A549 (cell line): Measurements from ENCODE around the gene CD99. TPM values are rescaled to one million over a fixed set of nuclear protein-coding genes. Genes with fewer than 3 reads are reported as not detected.

Experiments used
- ATAC-seq, 2 experiments: fragments of 200-7000 bp in 1 of 2; fragments of >200 bp in 1 of 2; cut with Nextera tagmentation in 1 of 2; cut with Tn5 transposase in 1 of 2; 3 replicates each; pipeline versions ENCODE4 v1.8.0 to v1.9.1; 2018 to 2020; ENCODE audit warnings: mild to moderate bottlenecking in 1 of 2, moderate library complexity in 1 of 2
- CTCF ChIA-PET: fragments of 300-600 bp; sonication (Branson Sonifier 250); formaldehyde crosslinking; extraction: SDS; loops from one replicate; lab custom pipeline; 2021; ENCODE audit warnings: antibody characterized with exemption, inconsistent platforms; lab: Yijun Ruan, JAX
- POLR2A ChIA-PET: fragments of 350-600 bp; formaldehyde crosslinking; extraction: SDS; loops from one replicate; lab custom pipeline; 2021; ENCODE audit warnings: antibody characterized with exemption, inconsistent platforms; lab: Yijun Ruan, JAX
- DNase-seq, 2 experiments: peaks; one replicate each; pipeline versions ENCODE4 v3.0.0 to v3.0.0-alpha.2; 2011 to 2016; ENCODE audit warnings: low read depth in 1 of 2, low spot score in 1 of 2
- FAIRE-seq: peaks from 2 replicates; lab custom pipeline; 2011; peaks lifted over from hg19 to GRCh38; lab: Jason Lieb, UNC
- H3K27ac ChIP-seq, 2 experiments: fragments of >200 bp; sonication (Bioruptor Twin); formaldehyde crosslinking; 3 replicates each; pipeline ENCODE4 v1.5.1; 2016 to 2017
- H3K4me1 ChIP-seq: fragments of >200 bp; sonication (Bioruptor Twin); formaldehyde crosslinking; 3 replicates; pipeline ENCODE4 v1.6.1; 2016
- H3K4me2 ChIP-seq: fragments of >200 bp; sonication (Bioruptor Twin); formaldehyde crosslinking; 3 replicates; pipeline ENCODE4 v1.6.1; 2016
- H3K4me3 ChIP-seq: fragments of >200 bp; sonication (Bioruptor Twin); formaldehyde crosslinking; 3 replicates; pipeline ENCODE4 v1.5.1; 2016
- H3K9me3 ChIP-seq: fragments of >200 bp; sonication (Bioruptor Twin); formaldehyde crosslinking; 3 replicates; pipeline ENCODE4 v1.6.1; 2016
- BCL3 ChIP-seq: fragments of >200 bp; sonication (Bioruptor Twin); formaldehyde crosslinking; IDR thresholded peaks from 3 replicates; pipeline ENCODE4 v1.6.1; 2016
- BHLHE40 ChIP-seq: IDR thresholded peaks from 2 replicates; pipeline ENCODE4 v1.6.1; 2012; ENCODE audit warnings: low read depth, low read length, inconsistent platforms
- CEBPB ChIP-seq, 2 experiments: fragments of >200 bp in 1 of 2; sonication (Bioruptor Twin) in 1 of 2; formaldehyde crosslinking in 1 of 2; IDR thresholded peaks; 2 replicates each; pipeline ENCODE4 v1.6.1; 2012 to 2016
- CHD2 ChIP-seq: fragments of 150-350 bp; IDR thresholded peaks from 2 replicates; pipeline ENCODE4 v1.6.1; 2014; ENCODE audit warnings: low read length; ENCODE audit not compliant: partially characterized antibody
- CTCF ChIP-seq: fragments of >200 bp; sonication (Bioruptor Twin); formaldehyde crosslinking; IDR thresholded peaks from 3 replicates; pipeline ENCODE4 v1.5.1; 2016
- EHMT2 ChIP-seq: fragments of 200-600 bp; sonication (generic); IDR thresholded peaks from 2 replicates; pipeline ENCODE4 v1.6.1; 2016; ENCODE audit warnings: antibody characterized with exemption, low read depth, mild to moderate bottlenecking, moderate library complexity
- EP300 ChIP-seq, 2 experiments: fragments of >200 bp; sonication (Bioruptor Twin); formaldehyde crosslinking; IDR thresholded peaks; 2 replicates in 1 of 2; 3 replicates in 1 of 2; pipeline ENCODE4 v1.6.1; 2016 to 2017
- ESRRA ChIP-seq: fragments of 150-350 bp; IDR thresholded peaks from 2 replicates; pipeline ENCODE4 v1.6.1; 2014; ENCODE audit warnings: mild to moderate bottlenecking, low read length, borderline replicate concordance
- GATA3 ChIP-seq: IDR thresholded peaks from 2 replicates; pipeline ENCODE4 v1.6.1; 2012; ENCODE audit warnings: borderline replicate concordance
- HES2 ChIP-seq: fragments of >200 bp; sonication (Bioruptor Twin); formaldehyde crosslinking; IDR thresholded peaks from 2 replicates; pipeline ENCODE4 v1.6.1; 2016
- HOXB5 ChIP-seq: fragments of 250-450 bp; sonication (Bioruptor Pico); IDR thresholded peaks from 2 replicates; pipeline ENCODE4 v1.5.0; 2020; ENCODE audit warnings: mild to moderate bottlenecking, moderate library complexity
- JUN ChIP-seq, 2 experiments: fragments of >200 bp; sonication (Bioruptor Twin); formaldehyde crosslinking; IDR thresholded peaks; 2 replicates in 1 of 2; 3 replicates in 1 of 2; pipeline ENCODE4 v1.6.1; 2016 to 2017
- JUNB ChIP-seq: fragments of >200 bp; sonication (Bioruptor Twin); formaldehyde crosslinking; IDR thresholded peaks from 2 replicates; pipeline ENCODE4 v1.6.1; 2016
- KDM5A ChIP-seq: fragments of 200-600 bp; sonication (generic); IDR thresholded peaks from 2 replicates; pipeline ENCODE4 v1.6.1; 2016; ENCODE audit warnings: antibody characterized with exemption, mild to moderate bottlenecking
- MAZ ChIP-seq: fragments of 150-350 bp; IDR thresholded peaks from 2 replicates; pipeline ENCODE4 v1.6.1; 2014; ENCODE audit warnings: antibody characterized with exemption, low read depth, low read length, borderline replicate concordance
- NR3C1 ChIP-seq: fragments of >200 bp; sonication (Bioruptor Twin); formaldehyde crosslinking; IDR thresholded peaks from 3 replicates; pipeline ENCODE4 v1.6.1; 2017
- PBX3 ChIP-seq: IDR thresholded peaks from 2 replicates; pipeline ENCODE4 v1.6.1; 2012
- PHF8 ChIP-seq: fragments of 200-600 bp; sonication (generic); IDR thresholded peaks from 2 replicates; pipeline ENCODE4 v1.6.1; 2016; ENCODE audit warnings: low read depth, mild to moderate bottlenecking, antibody characterized with exemption, moderate library complexity, borderline replicate concordance
- RAD21 ChIP-seq, 2 experiments: fragments of >200 bp in 1 of 2; sonication (Bioruptor Twin) in 1 of 2; formaldehyde crosslinking in 1 of 2; IDR thresholded peaks in 1 of 2; conservative IDR thresholded peaks in 1 of 2; 2 replicates in 1 of 2; 3 replicates in 1 of 2; pipeline ENCODE4 v1.6.1; 2012 to 2018; ENCODE audit warnings: inconsistent platforms in 1 of 2
- RARB ChIP-seq: fragments of 250-450 bp; sonication (Bioruptor Pico); IDR thresholded peaks from 2 replicates; pipeline ENCODE4 v1.8.0; 2021; ENCODE audit warnings: mild to moderate bottlenecking, moderate library complexity
- REST ChIP-seq: fragments of 200-600 bp; sonication (generic); IDR thresholded peaks from 2 replicates; pipeline ENCODE4 v1.6.1; 2016; ENCODE audit warnings: antibody characterized with exemption, mild to moderate bottlenecking, moderate library complexity
- RNF2 ChIP-seq: fragments of 200-600 bp; sonication (generic); IDR thresholded peaks from 2 replicates; pipeline ENCODE4 v1.6.1; 2016; ENCODE audit warnings: low read depth, mild to moderate bottlenecking, antibody characterized with exemption, moderate library complexity, borderline replicate concordance
- SMC3 ChIP-seq: fragments of >200 bp; sonication (Bioruptor Twin); formaldehyde crosslinking; IDR thresholded peaks from 3 replicates; pipeline ENCODE4 v1.6.1; 2018; ENCODE audit warnings: inconsistent platforms
- TFCP2L1 ChIP-seq: fragments of 250-450 bp; sonication (Bioruptor Pico); IDR thresholded peaks from 2 replicates; pipeline ENCODE4 v1.5.0; 2021; ENCODE audit warnings: mild to moderate bottlenecking
- ZFP36 ChIP-seq: fragments of 450-650 bp; IDR thresholded peaks from 2 replicates; pipeline ENCODE4 v1.6.1; 2014; ENCODE audit warnings: borderline replicate concordance; ENCODE audit not compliant: partially characterized antibody
- ZNF302 ChIP-seq: fragments of 250-450 bp; sonication (Bioruptor Pico); IDR thresholded peaks from 2 replicates; pipeline ENCODE4 v1.9.0; 2021; ENCODE audit warnings: inconsistent platforms, mild to moderate bottlenecking, moderate library complexity
- WGBS: methylation state at CpG from one replicate; pipeline ENCODE4 v1.1.6; 2017; ENCODE audit errors: missing lambda C conversion rate; 5-methylcytosine and 5-hydroxymethylcytosine counted together
- polyA plus RNA-seq, 4 experiments: library from polyadenylated mRNA; depleted of rRNA in 3 of 4; stranded (reverse); fragments of >200 nt; fragmentation: RNase III in 1 of 4; extraction: RNeasy Plus Mini Kit Qiagen cat#74134 plus additional on column Dnase treatment in 1 of 4; gene quantifications; 2 replicates in 3 of 4; 3 replicates in 1 of 4; pipeline ENCODE4 v1.2.3, GENCODE V29; 2011 to 2017

The CD99 gene
- polyA plus RNA-seq, 2 of the 4 experiments (the other 2 are of a cell fraction): 136 to 172 TPM

GRCh38 chrX:2712890-2713840 lies 22.1 kb downstream of the CD99 start:
- ChIA-PET CTCF (no interaction called here), POLR2A (no interaction called here)
- FAIRE-seq (no peak), ATAC-seq (no peak), DNase-seq (no peak)
- 87% methylated on average over 13 of the region's 13 CpGs for WGBS
- no peak for TF ChIP-seq MAZ
- no peak for TF ChIP-seq ZFP36
- no peak for TF ChIP-seq ZNF302 (CRISPR knock-in tag)
- TF ChIP-seq CEBPB (IDR thresholded peaks at IDR 0.05): no peak
- no peak for TF ChIP-seq RARB (CRISPR knock-in tag)
- no peak for TF ChIP-seq CTCF
- no peak for TF ChIP-seq GATA3
- no peak for TF ChIP-seq JUNB
- no peak for TF ChIP-seq NR3C1
- TF ChIP-seq EP300 (IDR thresholded peaks at IDR 0.05): no peak
- TF ChIP-seq SMC3: no peak
- TF ChIP-seq EHMT2: no peak
- no peak for TF ChIP-seq CHD2
- no peak for TF ChIP-seq BCL3
- TF ChIP-seq ESRRA: no peak
- TF ChIP-seq PHF8: no peak
- Histone ChIP-seq H3K4me3 (no peak overlapping the region), H3K4me2 (no peak overlapping the region), H3K9me3 (no peaks in the 10 kb centered on the region), H3K4me1 (peaks cover 26% of the 10 kb centered on the region), H3K27ac (no peak overlapping the region)

- DNase-seq: no peak
- Histone ChIP-seq H3K27ac (no peak overlapping the region), H3K4me2 (no peak overlapping the region), H3K4me3 (no peak overlapping the region), H3K4me1 (peaks cover 12% of the 10 kb centered on the region), H3K9me3 (no peaks in the 10 kb centered on the region)
- TF ChIP-seq HOXB5 (CRISPR knock-in tag) (no peak), KDM5A (no peak), EP300 (IDR thresholded peaks at IDR 0.05) (no peak), RNF2 (no peak), RAD21 (conservative IDR thresholded peaks at IDR 0.05 in 1 of 2, IDR thresholded peaks at IDR 0.05 in 1 of 2) (no peak), ZNF302 (CRISPR knock-in tag) (no peak), TFCP2L1 (no peak), HES2 (no peak), REST (no peak), BCL3 (no peak), BHLHE40 (no peak), JUN (IDR thresholded peaks at IDR 0.05) (no peak), PBX3 (no peak), JUNB (no peak)
- ChIA-PET CTCF (no interaction called here), POLR2A (no interaction called here)
- ATAC-seq: no peak
- 94% methylated on average over 6 of the region's 6 CpGs for WGBS
- FAIRE-seq: no peak
These were observed 23.5 kb downstream of the CD99 start for GRCh38 chrX:2714551-2714950.
